Choroid plexus epithelial cell (primary cell): ENCODE data around the gene TMEM258.

Experiments used
- DNase-seq: peaks from one replicate; pipeline ENCODE4 v3.0.0-alpha.2; 2010; ENCODE audit warnings: low read depth
- H3K4me3 ChIP-seq: 2 replicates; pipeline ENCODE4 v1.5.1; 2011; ENCODE audit warnings: low read depth, mild to moderate bottlenecking, control low read depth, low read length, moderate library complexity
- CTCF ChIP-seq: conservative IDR thresholded peaks from 2 replicates; pipeline ENCODE4 v1.5.1; 2011; ENCODE audit warnings: low read depth, mild to moderate bottlenecking, control low read depth, inconsistent platforms, low read length, moderate library complexity

TMEM258 gene

GRCh38 chr11:61792310-61793082 lies at the start of gene TMEM258, which contains the start of gene FEN1:
TMEM258 (minus strand) TSS chr11:61792599; CDS start chr11:61792558, 41 bp downstream.
FEN1 (plus strand) TSS chr11:61792911; CDS start chr11:61795362, 2,451 bp downstream.
- H3K4me3 ChIP-seq, result peak within 1 kb of the TSS; percentile 80
- no peak for TF ChIP-seq CTCF
- peak; percentile 96 for DNase-seq

- H3K4me3 ChIP-seq, result no peak overlapping the region
- no peak for TF ChIP-seq CTCF
- no peak for DNase-seq
Observed at GRCh38 chr11:61841636-61842527, 49.5 kb upstream of the TMEM258 start.

- TF ChIP-seq CTCF, result no peak
- H3K4me3 ChIP-seq, result no peak overlapping the region
- DNase-seq, result no peak
Observed at GRCh38 chr11:61840371-61840770, 48.0 kb upstream of the TMEM258 start.

- no peak for TF ChIP-seq CTCF
- no peak for DNase-seq
- H3K4me3 ChIP-seq, result no peak overlapping the region
Observed at GRCh38 chr11:61839742-61840141, 47.3 kb upstream of the TMEM258 start.

GRCh38 chr11:61838921-61839320 lies 46.5 kb upstream of the TMEM258 start:
- TF ChIP-seq CTCF, result no peak
- no peak overlapping the region for H3K4me3 ChIP-seq
- no peak for DNase-seq

- no peak for TF ChIP-seq CTCF
- no peak overlapping the region for H3K4me3 ChIP-seq
- DNase-seq, result no peak
Observed at GRCh38 chr11:61838501-61838900, 46.1 kb upstream of the TMEM258 start.
